Activated T-helper 1 cell treated with anti-CD3 and anti-CD28 coated beads, Interleukin-12 subunit alpha, Interleukin-12 subunit beta, Interleukin-2, Interleukin-4 antibody, amounts not matched to agents 30 ng/mL and 10 ng/mL and 1 ng/mL, durations not matched to agents 14 hours and 24 hours and 36 hours (primary cell): Measurements from ENCODE around the gene METTL5. TPM values are rescaled to one million over a fixed set of nuclear protein-coding genes. Genes with fewer than 3 reads are reported as not detected.
"Not testable (repeated sequence)": the region's sequence is repeated elsewhere in the genome, so short reads cannot be mapped to it uniquely, and the experiment has no call there.

ENCODE experiments used
- DNase-seq: peaks from one replicate; pipeline ENCODE4 v3.0.0; 2021; ENCODE audit warnings: low spot score
- H3K27ac Mint-ChIP-seq: one replicate; pipeline ENCODE4 v1.8.0; 2021; ENCODE audit warnings: mild to moderate bottlenecking, mixed read lengths
- H3K27me3 Mint-ChIP-seq: one replicate; pipeline ENCODE4 v1.8.0; 2022; ENCODE audit warnings: mild to moderate bottlenecking, moderate library complexity, mixed read lengths; ENCODE audit not compliant: insufficient read depth
- H3K36me3 Mint-ChIP-seq: one replicate; pipeline ENCODE4 v1.8.0; 2021; ENCODE audit warnings: low read depth, mixed read lengths
- H3K4me1 Mint-ChIP-seq: one replicate; pipeline ENCODE4 v1.8.0; 2021; ENCODE audit warnings: low read depth, mixed read lengths
- H3K4me3 Mint-ChIP-seq: one replicate; pipeline ENCODE4 v1.8.0; 2021; ENCODE audit warnings: mild to moderate bottlenecking, moderate library complexity, mixed read lengths
- H3K9me3 Mint-ChIP-seq: one replicate; pipeline ENCODE4 v1.8.0; 2021; ENCODE audit warnings: mixed read lengths
- intact Hi-C: fragments of 100-400 bp; cut with micrococcal nuclease; formaldehyde crosslinking; loops from one replicate; pipeline ENCODE4 v1.15.1; 2024
- total RNA-seq: library from RNA; stranded (reverse); gene quantifications from 2 replicates; pipeline ENCODE4 v1.2.3, GENCODE V29; 2022

The METTL5 gene
- total RNA-seq, 1 donor from 2014 or later = 92.1 TPM

DNA sequence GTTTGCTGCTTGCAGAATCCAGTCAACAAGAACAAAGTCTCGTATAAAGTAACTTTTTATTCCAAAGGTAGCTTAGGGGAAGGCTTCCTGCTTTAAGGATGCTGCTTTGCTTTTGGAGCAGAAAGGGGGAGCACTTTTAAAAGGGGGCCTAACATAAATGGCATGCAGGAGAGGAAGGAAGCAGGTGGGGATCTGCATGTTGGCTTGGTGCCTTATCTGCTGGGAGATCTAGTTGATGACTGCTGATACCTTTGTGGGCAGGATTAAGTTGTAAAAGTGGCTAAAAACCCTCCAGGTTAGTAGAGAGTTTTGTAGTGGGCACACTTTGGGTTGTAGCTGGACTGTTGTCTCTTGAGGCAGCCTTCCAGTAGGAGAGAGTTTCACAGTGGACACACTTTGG is 25.0 kb upstream of the METTL5 start:
- Mint-ChIP-seq H3K27ac (no peak overlapping the region), H3K4me1 (peaks cover 8% of the 10 kb centered on the region), H3K27me3 (no peaks in the 10 kb centered on the region), H3K36me3 (peaks cover 7% of the 10 kb centered on the region), H3K9me3 (peaks cover 8% of the 10 kb centered on the region), H3K4me3 (no peak overlapping the region)
- no peak for DNase-seq
- intact Hi-C loops = no loop called here

DNA sequence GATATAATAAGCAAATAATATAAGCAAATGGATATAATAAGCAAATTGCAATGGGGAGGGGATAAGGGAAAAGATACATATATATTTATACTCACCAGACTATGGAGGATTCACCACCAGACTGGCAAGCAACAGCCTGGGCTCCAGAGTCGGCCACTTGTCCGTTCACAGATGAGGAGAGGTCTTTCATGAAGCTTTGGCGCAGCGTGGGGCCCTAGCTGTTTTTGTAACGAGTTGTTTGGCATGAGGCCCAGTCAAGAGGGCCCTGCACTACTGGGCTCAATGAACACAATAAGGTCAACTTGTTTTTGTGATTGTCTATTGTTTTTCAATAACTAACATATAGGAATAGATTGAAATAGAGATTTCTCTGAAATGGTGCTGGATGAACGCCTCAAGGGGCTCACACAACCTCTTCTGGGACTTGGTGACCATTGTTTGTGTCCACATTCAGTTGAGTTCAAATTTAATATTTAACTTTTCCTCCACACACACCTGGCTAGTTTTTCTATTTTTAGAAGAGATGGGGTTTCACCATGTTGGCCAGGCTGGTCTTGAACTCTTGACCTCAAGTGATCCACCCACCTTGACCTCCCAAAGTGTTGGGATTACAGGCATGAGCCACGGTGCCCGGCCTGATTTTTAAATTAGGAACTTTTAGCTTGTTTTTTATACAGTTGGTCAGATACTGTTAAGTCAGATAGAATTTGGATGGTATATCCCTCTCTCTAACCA is 24.4 kb upstream of the METTL5 start:
- H3K27ac Mint-ChIP-seq, H3K4me3 Mint-ChIP-seq, H3K9me3 Mint-ChIP-seq, DNase-seq, H3K27me3 Mint-ChIP-seq, H3K4me1 Mint-ChIP-seq, H3K36me3 Mint-ChIP-seq, intact Hi-C loops: not testable (repeated sequence)

DNA sequence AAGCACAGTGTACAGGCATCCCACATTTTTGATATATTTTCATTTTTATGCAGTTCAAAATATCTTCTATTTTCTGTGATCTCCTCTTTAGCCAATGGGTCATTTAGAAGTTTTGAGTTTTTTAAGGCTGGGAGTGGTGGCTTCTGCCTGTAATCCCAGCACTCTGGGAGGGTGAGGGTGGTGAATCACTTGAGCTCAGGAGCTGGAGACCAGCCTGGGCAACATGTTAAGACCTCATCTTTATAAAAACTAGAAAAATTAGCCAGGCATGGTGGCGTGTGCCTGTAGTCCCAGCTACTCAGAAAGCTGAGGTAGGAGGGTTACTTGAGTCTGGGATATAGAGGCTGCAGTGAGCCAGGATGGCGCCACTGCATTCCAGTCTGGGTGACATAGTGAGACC is 20.3 kb upstream of the METTL5 start:
- peaks cover 8% of the 10 kb centered on the region for H3K4me1 Mint-ChIP-seq

DNA sequence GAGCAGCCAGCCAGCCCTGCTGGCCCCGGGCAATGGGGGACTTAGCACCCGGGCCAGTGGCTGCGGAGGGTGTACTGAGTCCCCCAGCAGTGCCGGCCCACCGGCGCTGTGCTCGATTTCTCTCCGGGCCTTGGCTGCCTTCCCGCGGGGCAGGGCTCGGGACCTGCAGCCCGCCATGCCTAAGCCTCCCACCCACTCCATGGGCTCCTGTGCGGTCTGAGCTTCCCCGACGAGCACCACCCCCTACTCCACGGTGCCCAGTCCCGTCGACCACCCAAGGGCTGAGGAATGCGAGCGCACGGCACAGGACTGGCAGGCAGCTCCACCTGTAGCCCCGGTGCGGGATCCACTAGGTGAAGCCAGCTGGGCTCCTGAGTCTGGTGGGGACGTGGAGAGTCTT is 16.9 kb upstream of the METTL5 start:
- DNase-seq, H3K4me1 Mint-ChIP-seq, H3K27ac Mint-ChIP-seq, H3K9me3 Mint-ChIP-seq, intact Hi-C loops, H3K27me3 Mint-ChIP-seq, H3K4me3 Mint-ChIP-seq, H3K36me3 Mint-ChIP-seq: not testable (repeated sequence)

More for the DNA sequence above, 20.3 kb upstream of the METTL5 start:
- no peak overlapping the region for H3K27ac Mint-ChIP-seq
- no peak overlapping the region for H3K4me3 Mint-ChIP-seq
- H3K36me3 Mint-ChIP-seq = peaks cover 6% of the 10 kb centered on the region
- peaks cover 4% of the 10 kb centered on the region for H3K9me3 Mint-ChIP-seq
- DNase-seq = no peak
- H3K27me3 Mint-ChIP-seq = no peaks in the 10 kb centered on the region
- intact Hi-C loops = no loop called here

DNA sequence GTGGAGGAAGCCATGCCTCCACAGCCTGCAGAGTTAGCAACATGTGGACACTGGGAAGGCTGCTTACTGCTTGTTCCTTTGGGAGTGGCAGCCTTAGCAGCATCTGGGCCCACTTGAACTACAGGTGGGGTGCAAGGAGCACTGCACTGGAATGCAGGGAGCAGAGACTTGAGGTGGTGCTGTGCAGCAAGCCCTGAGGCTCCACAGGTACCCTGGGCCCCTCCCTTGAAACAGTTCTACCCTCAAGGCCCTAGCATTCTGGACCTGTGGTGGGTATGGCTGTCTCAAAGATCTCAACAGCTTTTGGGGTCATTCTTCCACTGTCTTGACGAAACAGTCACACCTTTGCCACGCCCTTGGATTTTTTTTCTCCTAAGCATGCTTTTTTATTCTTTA is 16.0 kb upstream of the METTL5 start:
- H3K27me3 Mint-ChIP-seq = no peaks in the 10 kb centered on the region
- H3K9me3 Mint-ChIP-seq = no peaks in the 10 kb centered on the region
- peaks cover 3% of the 10 kb centered on the region for H3K36me3 Mint-ChIP-seq
- no peak for DNase-seq
- peaks cover 8% of the 10 kb centered on the region for H3K4me1 Mint-ChIP-seq
- intact Hi-C loops = no loop called here
- H3K27ac Mint-ChIP-seq = no peak overlapping the region
- no peak overlapping the region for H3K4me3 Mint-ChIP-seq

DNA sequence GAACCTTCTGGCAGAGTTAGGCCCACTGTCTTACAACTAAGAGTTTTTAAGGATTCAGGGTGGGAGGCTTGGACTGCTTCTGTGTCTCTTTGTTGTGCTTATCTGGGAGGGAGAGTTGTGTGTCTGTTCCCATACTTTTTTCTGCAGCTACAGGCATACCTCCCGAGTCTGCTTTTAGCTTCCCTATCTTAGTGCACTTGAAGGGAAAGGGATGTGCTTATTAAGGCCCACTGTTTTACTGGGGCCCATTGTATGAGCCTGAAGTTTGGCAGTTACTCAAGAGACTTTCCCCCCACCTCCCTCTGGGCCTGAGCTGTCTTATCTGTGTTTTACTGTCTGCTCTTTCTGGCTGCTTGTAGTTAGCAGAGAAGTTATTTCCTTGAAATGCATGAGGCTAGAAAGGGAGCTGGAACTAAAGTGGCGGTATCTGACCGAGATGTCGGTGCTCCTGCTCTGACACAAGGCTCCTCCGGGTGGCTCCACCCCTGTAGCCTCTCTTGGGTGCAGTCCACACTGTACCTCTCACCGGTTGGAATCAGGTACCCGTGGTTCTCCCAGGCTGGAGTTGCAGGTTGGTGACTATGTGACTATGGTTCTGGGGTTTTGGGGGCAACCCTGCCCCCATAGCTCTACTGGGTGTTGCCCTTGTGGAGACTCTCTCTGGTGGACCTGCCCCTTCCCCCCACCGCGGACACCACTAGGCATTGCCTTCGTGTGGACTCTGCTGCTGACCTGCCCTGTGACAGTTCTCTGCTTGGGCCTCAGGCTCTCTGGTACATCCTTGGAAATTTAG is 15.4 kb upstream of the METTL5 start:
- no peak for DNase-seq
- H3K27ac Mint-ChIP-seq = no peak overlapping the region
- H3K36me3 Mint-ChIP-seq = peaks cover 3% of the 10 kb centered on the region
- intact Hi-C loops = no loop called here
- no peak overlapping the region for H3K4me3 Mint-ChIP-seq
- no peaks in the 10 kb centered on the region for H3K9me3 Mint-ChIP-seq
- no peaks in the 10 kb centered on the region for H3K27me3 Mint-ChIP-seq
- peaks cover 8% of the 10 kb centered on the region for H3K4me1 Mint-ChIP-seq

DNA sequence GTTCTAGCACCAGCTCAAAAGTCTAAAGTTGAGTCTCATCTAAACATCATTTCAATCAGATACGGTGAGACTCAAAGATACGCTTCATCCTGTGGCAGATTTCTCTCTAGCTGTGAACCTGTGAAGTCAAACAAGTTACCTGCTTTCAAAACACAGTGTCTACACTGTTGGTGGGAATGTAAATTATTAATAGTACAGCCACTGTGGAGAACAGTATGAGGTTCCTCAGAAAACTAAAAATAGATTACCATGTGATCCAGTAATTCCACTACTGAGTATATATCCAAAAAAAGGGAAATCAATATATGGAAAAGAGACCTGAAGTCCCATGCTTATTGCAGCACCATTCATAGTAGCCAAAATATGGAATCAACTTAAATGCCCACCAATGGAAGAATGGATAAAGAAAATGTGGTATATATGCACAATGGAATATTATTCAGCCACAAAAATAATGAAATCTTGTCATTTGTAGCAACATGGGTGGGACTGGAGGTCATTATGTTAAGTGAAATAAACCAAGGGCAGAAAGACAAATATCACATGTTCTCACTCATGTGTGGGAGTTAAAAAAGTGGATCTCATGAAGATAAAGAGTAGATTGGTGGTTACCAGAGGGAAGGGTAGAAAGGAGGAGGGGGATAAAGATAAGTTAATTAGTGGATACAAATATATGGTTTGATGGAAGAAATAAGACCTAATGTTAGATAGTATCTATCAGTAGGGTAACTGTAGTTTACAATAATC is 14.2 kb upstream of the METTL5 start:
- Mint-ChIP-seq H3K4me1 (peaks cover 8% of the 10 kb centered on the region), H3K27me3 (no peaks in the 10 kb centered on the region), H3K36me3 (peaks cover 3% of the 10 kb centered on the region), H3K4me3 (no peak overlapping the region), H3K9me3 (no peaks in the 10 kb centered on the region), H3K27ac (no peak overlapping the region)
- intact Hi-C loops = no loop called here
- DNase-seq = no peak

DNA sequence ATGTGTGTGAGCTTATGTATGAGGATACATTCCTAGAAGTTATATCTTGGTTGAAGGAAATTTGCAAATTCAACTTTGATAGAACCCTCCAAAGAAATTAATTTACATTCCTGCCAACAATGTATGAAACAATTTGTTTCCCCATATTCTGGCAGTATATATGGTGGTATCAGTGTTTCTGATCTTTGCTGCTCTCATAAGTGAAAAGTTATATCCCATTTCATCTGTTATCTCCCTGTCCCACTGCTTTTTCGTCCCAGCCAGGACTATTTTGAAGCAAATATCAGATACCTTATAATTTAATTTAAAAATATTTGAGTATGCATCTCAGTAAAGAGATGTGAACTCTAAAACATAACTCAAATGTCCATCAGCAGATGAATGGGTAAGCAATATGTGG is 9.7 kb upstream of the METTL5 start:
- Mint-ChIP-seq H3K4me1 (peaks cover 6% of the 10 kb centered on the region), H3K4me3 (no peak overlapping the region), H3K36me3 (peaks cover 1% of the 10 kb centered on the region), H3K27ac (no peak overlapping the region), H3K9me3 (no peaks in the 10 kb centered on the region), H3K27me3 (no peaks in the 10 kb centered on the region)
- intact Hi-C loops = no loop called here
- DNase-seq = no peak

DNA sequence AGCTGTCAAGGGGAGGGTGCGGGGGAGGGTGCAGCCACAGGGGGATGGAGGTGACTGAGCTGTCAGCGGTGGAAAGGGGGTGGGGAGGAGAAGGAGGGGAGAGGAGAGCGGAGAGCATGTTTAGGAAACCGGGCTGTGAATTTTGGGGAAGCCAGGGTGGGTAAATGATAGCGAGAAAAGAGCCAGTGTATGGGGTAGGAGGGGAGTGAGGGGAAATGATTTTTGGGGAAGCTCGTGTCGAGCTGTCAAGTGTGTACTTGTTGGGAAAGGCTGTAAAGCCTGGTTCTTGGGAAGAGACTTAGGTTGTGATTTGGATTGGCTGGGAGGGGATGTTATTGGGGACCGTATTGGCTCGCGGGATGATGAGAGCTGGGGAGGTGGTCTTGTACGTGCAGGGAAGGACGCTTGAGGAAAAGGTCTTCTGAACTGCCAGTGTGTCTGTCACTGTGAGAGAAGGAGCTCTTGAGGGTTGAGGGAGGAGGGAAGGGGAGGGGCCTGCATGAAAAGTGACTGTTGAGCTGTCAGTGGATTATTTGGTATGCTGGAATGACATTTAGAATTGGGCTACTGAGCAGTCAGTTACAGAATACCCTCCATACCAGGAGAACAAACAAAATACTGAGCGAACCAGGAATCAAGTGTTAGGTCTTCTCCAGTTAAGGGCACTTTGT is 3.6 kb upstream of the METTL5 start:
- intact Hi-C loops = loop anchor here (1.0 to 10.0 kb wide), 4 partner anchors 96 to 1101 kb away; partner anchors contain the start of genes FASTKD1, GORASP2, KLHL23 and SPC25
- Mint-ChIP-seq H3K36me3 (peaks cover 3% of the 10 kb centered on the region), H3K9me3 (no peaks in the 10 kb centered on the region), H3K4me3 (peak overlapping the region; percentile 93), H3K27me3 (no peaks in the 10 kb centered on the region), H3K4me1 (peaks cover 30% of the 10 kb centered on the region), H3K27ac (peak overlapping the region; percentile 93)
- DNase-seq = peak; percentile 26

DNA sequence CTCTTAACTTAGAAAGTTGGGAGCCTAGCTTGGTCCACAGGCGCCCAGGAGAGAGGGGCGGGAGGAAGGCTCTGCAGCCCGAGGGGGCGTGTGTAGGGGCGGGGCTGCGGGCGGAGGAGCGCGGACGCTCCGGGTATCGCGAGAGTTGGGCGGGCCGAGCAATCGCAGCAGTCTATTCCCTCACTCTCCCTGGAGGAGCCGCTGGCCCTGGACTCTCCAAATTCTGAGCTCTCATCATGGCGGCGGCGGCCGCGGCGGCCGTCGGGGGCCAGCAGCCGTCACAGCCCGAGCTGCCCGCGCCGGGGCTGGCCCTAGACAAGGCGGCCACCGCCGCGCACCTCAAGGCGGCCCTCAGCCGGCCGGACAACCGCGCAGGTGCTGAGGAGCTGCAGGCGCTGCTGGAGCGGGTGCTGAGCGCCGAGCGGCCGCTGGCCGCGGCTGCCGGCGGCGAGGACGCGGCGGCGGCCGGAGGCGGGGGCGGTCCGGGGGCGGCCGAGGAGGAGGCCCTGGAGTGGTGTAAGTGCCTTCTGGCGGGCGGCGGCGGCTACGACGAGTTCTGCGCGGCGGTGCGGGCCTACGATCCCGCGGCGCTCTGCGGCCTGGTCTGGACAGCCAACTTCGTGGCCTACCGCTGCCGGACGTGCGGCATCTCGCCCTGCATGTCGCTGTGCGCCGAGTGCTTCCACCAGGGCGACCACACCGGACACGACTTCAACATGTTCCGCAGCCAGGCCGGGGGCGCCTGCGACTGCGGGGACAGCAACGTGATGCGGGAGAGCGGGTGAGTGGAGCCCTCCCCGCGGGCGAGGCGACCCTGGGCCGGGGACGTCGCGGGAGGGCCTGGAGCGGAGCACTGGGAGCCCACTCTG is 2.8 kb upstream of the METTL5 start, which contains the start of gene UBR3:
Gene UBR3 (plus strand): TSS at position 183 of the 869 bp plus-strand sequence. CDS start 54 bp downstream, at position 237.
- peaks cover 38% of the 10 kb centered on the region for H3K4me1 Mint-ChIP-seq
- intact Hi-C loops = loop anchor here (1.0 to 10.0 kb wide), 6 partner anchors 95 to 1101 kb away; partner anchors contain the start of genes CFAP210, FASTKD1, GORASP2 and KLHL23
- peaks cover 4% of the 10 kb centered on the region for H3K36me3 Mint-ChIP-seq
- no peaks in the 10 kb centered on the region for H3K9me3 Mint-ChIP-seq
- H3K27me3 Mint-ChIP-seq = no peaks in the 10 kb centered on the region
- peak within 1 kb of the TSS; percentile 93 for H3K4me3 Mint-ChIP-seq
- H3K27ac Mint-ChIP-seq = peak within 1 kb of the TSS; percentile 93
- DNase-seq = peak; percentile 86

DNA sequence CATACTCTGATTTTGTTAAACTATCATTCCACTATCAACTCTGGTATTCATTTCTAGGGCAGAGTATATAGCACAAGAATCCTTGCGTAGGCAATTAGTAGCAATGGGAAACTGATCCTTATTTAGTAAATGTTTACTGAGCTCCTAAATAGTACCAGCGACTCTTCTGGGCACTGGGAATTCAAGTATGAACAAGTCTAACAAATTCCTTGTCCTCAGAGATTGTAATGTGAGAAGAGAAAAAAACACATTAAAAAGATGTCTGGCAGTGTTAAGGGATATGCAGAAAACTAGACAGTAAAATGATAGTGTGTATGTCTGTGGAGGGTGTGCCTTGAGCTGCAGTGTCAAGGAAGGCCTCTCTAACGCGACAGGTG is 721 bp downstream of the METTL5 start:
- intact Hi-C loops = loop anchor here (1.0 to 10.0 kb wide), 6 partner anchors 25 to 929 kb away; partner anchors contain the start of gene SPC25
- H3K27ac Mint-ChIP-seq = peak overlapping the region; percentile 77
- H3K27me3 Mint-ChIP-seq = no peaks in the 10 kb centered on the region
- H3K4me1 Mint-ChIP-seq = peaks cover 54% of the 10 kb centered on the region
- peaks cover 22% of the 10 kb centered on the region for H3K36me3 Mint-ChIP-seq
- DNase-seq = no peak
- H3K9me3 Mint-ChIP-seq = no peaks in the 10 kb centered on the region
- H3K4me3 Mint-ChIP-seq = peak overlapping the region; percentile 93
